Right lobe of liver (tissue), 6 donors: ENCODE data around the gene AK9. TPM values are rescaled to one million over a fixed set of nuclear protein-coding genes. Genes with fewer than 3 reads are reported as not detected.

Source experiments
- ATAC-seq, 4 donors: fragments of 200-7000 bp; cut with Tn5 transposase; one replicate each; pipeline ENCODE4 v1.9.1; 2020; ENCODE audit warnings: mild to moderate bottlenecking in 4 of 4, moderate library complexity in 4 of 4
- DNase-seq, 3 donors: peaks; one replicate each; pipeline ENCODE4 v3.0.0-alpha.2; 2020
- H3K27ac ChIP-seq, 3 donors: fragments of 200-600 bp; one replicate each; pipeline ENCODE4 v1.8.0; 2022
- H3K27me3 ChIP-seq, 2 donors: fragments of 200-600 bp; one replicate each; pipeline ENCODE4 v1.8.0; 2022
- H3K36me3 ChIP-seq, 4 donors: fragments of 200-600 bp; sonication (generic) in 1 of 4; one replicate each; pipeline versions ENCODE4 v1.5.1 to v1.8.0; 2017 to 2022; ENCODE audit warnings: control low read depth in 1 of 4
- H3K4me1 ChIP-seq, 4 donors: fragments of 200-600 bp; sonication (generic) in 1 of 4; one replicate each; pipeline versions ENCODE4 v1.5.1 to v1.8.0; 2017 to 2022; ENCODE audit warnings: control low read depth in 1 of 4
- H3K4me3 ChIP-seq, 3 donors: fragments of 200-600 bp; one replicate each; pipeline ENCODE4 v1.8.0; 2022
- H3K9me3 ChIP-seq, 4 donors: fragments of 200-600 bp; sonication (generic) in 1 of 4; one replicate each; pipeline versions ENCODE4 v1.5.1 to v1.8.0; 2017 to 2022; ENCODE audit warnings: control low read depth in 1 of 4
- CTCF ChIP-seq, 4 donors: fragments of 200-600 bp in 3 of 4; fragments of 450-650 bp in 1 of 4; IDR thresholded peaks; one replicate each; pipeline versions ENCODE4 v1.5.1 to v1.8.0; 2016 to 2022; ENCODE audit warnings: antibody characterized with exemption in 4 of 4, mild to moderate bottlenecking in 2 of 4
- POLR2A ChIP-seq: fragments of 450-650 bp; IDR thresholded peaks from one replicate; pipeline ENCODE4 v1.6.1; 2017; ENCODE audit warnings: antibody characterized with exemption, mild to moderate bottlenecking
- WGBS: methylation state at CpG from one replicate; pipeline ENCODE4 v1.1.6; 2018; ENCODE audit warnings: low coverage, low lambda C conversion rate; ENCODE audit not compliant: insufficient coverage; ENCODE audit errors: missing lambda C conversion rate; 5-methylcytosine and 5-hydroxymethylcytosine counted together
- intact Hi-C, 2 donors: fragments of 100-400 bp; cut with DNase I; formaldehyde crosslinking; loops; one replicate each; pipeline versions ENCODE4 v1.11.2 to v1.14.1; 2022
- total RNA-seq, 6 experiments: library from RNA; depleted of rRNA in 2 of 6; stranded (reverse); fragments of >200 nt in 2 of 6; fragmentation: NEBNext Ultra II Directional in 3 of 6; extraction: Animal tissue kit (Norgen Biotek cat#: 25700) in 3 of 6; gene quantifications; one replicate each; pipeline versions ENCODE4 v1.1.0 to v1.2.4, GENCODE V29; 2016 to 2023
- donor health status: DM: no; HTN: yes; CAD: no.
- donor health status: DM: no; HTN: no; CAD: no.
- donor health status: DM: no; HTN: no; CAD: no.
- donor health status: DM: no; HTN: yes; CAD: no.
- donor health status: DM: no; HTN: yes; CAD: no.

AK9 gene
- total RNA-seq, 6 experiments from 2014 or later: 1.5 to 3.9 (median 2.5) TPM

- Histone ChIP-seq H3K4me3 (no peak overlapping the region), H3K27me3 (no peaks in the 10 kb centered on the region), H3K4me1 (no peaks in the 10 kb centered on the region), H3K9me3 (no peaks in the 10 kb centered on the region), H3K27ac (no peak overlapping the region), H3K36me3 (no peaks in the 10 kb centered on the region)
- ATAC-seq: peak in 3 of 4 donors; percentile 11 to 39 (median 35)
- 41% methylated on average over 4 of the region's 4 CpGs for WGBS
- TF ChIP-seq CTCF (IDR thresholded peaks at IDR 0.05): no peak
- TF ChIP-seq POLR2A: no peak
- no peak for DNase-seq
- intact Hi-C loops: no loop called here
These were observed 11.8 kb upstream of the AK9 start for GRCh38 chr6:109702791-109703190.

DNA sequence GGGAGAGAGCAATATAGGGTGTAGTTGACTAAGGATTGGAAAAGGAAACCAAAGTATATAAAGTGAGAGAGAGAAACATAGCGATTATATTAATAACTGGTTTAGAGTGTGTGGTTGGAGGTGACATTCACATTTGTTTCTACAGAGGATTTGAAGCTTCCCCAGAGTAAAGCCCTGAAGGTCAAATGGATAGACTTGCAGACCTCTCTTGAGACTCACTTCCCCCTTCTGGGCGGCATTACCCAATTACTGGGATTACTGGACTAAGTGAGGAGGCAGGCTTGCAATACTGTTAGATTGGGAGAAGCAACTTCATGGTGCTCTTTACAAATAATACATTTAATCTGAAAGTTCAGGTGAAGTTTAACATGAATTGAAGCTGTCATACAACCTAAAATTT lies 10.8 kb upstream of the AK9 start:
- H3K36me3 ChIP-seq: no peaks in the 10 kb centered on the region
- 85% methylated on average over 2 of the region's 2 CpGs for WGBS
- DNase-seq (no peak), ATAC-seq (peak in 1 of 4 donors; percentile 23)
- no peaks in the 10 kb centered on the region for H3K4me1 ChIP-seq
- H3K9me3 ChIP-seq: no peaks in the 10 kb centered on the region
- no peak for TF ChIP-seq CTCF (IDR thresholded peaks at IDR 0.05)
- H3K27me3 ChIP-seq: no peaks in the 10 kb centered on the region
- H3K27ac ChIP-seq: no peak overlapping the region
- intact Hi-C loops: no loop called here
- no peak overlapping the region for H3K4me3 ChIP-seq

- Histone ChIP-seq H3K27ac (no peak overlapping the region), H3K36me3 (no peaks in the 10 kb centered on the region), H3K9me3 (no peaks in the 10 kb centered on the region), H3K4me1 (no peaks in the 10 kb centered on the region), H3K27me3 (no peaks in the 10 kb centered on the region), H3K4me3 (no peak overlapping the region)
- intact Hi-C loops: no loop called here
- ATAC-seq (no peak), DNase-seq (no peak)
- TF ChIP-seq POLR2A (no peak), CTCF (IDR thresholded peaks at IDR 0.05) (no peak)
- 79% methylated on average over 4 of the region's 4 CpGs for WGBS
These were observed 10.2 kb upstream of the AK9 start for GRCh38 chr6:109701221-109701620.

DNA sequence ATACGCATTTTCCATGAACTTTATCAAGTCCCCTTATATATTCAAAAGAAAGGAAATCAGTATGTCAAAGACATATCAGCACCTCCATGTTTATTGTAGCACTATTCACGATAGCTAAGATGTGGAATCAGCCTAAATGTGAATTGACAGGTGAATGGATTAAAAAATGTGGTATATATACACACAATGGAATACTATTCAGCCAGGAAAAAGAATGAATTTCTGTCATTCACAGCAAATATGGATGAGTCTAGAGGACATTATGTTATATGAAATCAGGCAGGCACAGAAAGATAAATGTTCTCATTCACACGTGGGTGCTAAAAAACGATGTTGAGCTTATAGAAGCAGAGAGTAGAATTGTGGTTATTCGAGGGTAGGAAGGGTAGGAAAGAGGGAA lies 5.4 kb upstream of the AK9 start:
- WGBS: 90% methylated on average over 5 of the region's 5 CpGs
- H3K27ac ChIP-seq: no peak overlapping the region
- intact Hi-C loops: no loop called here
- TF ChIP-seq CTCF (IDR thresholded peaks at IDR 0.05) (no peak), POLR2A (no peak)
- H3K4me1 ChIP-seq: peaks cover 0 to 8% (median 2%) of the 10 kb centered on the region in 4 donors
- no peaks in the 10 kb centered on the region for H3K36me3 ChIP-seq
- H3K4me3 ChIP-seq: no peak overlapping the region
- DNase-seq (no peak), ATAC-seq (no peak)
- no peaks in the 10 kb centered on the region for H3K27me3 ChIP-seq
- no peaks in the 10 kb centered on the region for H3K9me3 ChIP-seq

DNA sequence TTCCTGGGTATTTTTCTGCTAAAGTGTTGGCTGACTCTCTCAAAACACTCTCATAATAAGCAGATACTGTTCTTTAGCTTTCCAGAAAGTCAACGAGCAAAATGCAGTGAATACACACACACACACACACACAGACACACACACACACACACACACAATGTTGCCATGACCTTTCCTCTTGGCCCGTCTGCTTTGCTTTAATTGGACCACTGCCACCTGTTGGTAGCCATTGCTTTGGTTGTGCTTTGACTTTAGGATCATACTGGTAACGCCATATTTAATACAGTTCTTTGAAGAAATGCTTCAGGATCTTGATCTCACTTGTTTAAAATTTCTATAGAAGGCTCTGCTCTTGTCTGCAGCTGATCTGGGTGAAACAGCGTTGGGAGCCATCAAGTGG lies 4.5 kb upstream of the AK9 start:
- no peak for ATAC-seq
- Histone ChIP-seq H3K4me3 (no peak overlapping the region), H3K27ac (no peak overlapping the region), H3K9me3 (no peaks in the 10 kb centered on the region), H3K27me3 (no peaks in the 10 kb centered on the region), H3K36me3 (no peaks in the 10 kb centered on the region), H3K4me1 (peaks cover 0 to 8% (median 2%) of the 10 kb centered on the region in 4 donors)
- no peak for TF ChIP-seq CTCF (IDR thresholded peaks at IDR 0.05)
- TF ChIP-seq POLR2A: no peak
- intact Hi-C loops: no loop called here
- 50% methylated on average over 4 of the region's 4 CpGs for WGBS
- no peak for DNase-seq
